ENCODE data around the gene RNF220. TPM values are rescaled to one million over a fixed set of nuclear protein-coding genes. Genes with fewer than 3 reads are reported as not detected.

Gene RNF220
- total RNA-seq, 1 donor from 2014 or later = 52.5 TPM

DNA sequence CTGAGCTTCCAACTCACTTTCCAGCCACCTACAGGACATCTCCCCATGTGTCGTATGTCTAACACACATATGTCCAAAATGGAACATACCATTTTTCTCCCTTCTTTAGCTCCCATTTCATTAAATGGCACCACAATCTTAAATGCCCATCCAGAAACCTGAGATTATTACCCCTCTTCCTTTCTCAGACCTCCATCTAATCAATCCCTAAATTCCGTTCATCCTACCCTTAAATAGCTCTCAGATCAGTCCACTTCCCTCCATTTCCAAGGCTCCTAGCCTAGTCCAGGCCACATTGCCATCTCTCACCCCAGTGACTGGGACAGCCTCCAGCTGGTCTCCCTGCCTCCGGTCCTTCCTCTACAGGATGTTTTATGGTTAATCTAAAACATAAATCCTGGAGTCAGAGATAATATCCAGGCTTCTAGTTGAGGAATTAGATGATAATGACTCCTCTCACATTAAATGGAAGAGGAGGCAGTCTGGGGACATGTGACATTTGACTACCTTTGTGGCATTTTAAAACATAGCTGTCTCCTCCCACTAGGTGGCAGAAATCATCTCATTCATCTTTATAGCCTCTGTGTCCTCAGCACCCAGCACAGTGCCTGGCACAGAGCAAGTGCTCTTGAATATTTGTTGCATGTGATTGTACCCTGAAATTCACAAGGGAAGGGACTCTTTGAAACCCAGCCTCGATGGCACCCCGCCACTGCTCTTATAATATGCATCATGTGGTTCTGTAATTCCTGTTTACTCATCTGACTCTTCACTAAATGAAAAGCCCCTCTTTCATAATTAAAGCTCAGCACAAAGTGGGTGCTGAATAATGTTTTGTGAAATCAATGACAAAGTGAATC is 166.9 kb downstream of the RNF220 start:
- H3K27ac ChIP-seq = no peak overlapping the region

DNA sequence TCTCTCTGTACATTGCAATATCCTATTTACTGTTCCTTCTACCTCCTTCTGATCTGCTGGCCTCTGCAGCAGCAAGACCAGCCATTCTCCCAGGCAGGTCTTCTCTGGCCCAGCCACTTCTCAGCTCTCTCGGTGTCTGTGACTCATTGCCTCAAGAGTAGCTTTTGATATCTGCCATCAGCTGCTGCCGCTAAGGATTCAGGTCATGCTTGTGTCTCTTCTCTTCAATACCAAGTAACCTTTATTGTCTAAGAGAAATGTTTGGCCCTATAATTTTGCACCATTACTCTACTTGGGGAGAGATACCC is 167.5 kb downstream of the RNF220 start:
- no peaks in the 10 kb centered on the region for H3K4me1 ChIP-seq
- no peaks in the 10 kb centered on the region for H3K36me3 ChIP-seq
- no peaks in the 10 kb centered on the region for H3K27me3 ChIP-seq
- no peak overlapping the region for H3K27ac ChIP-seq
- H3K9me3 ChIP-seq = no peaks in the 10 kb centered on the region
- H3K4me3 ChIP-seq = no peak overlapping the region
- TF ChIP-seq, protein P1, sequence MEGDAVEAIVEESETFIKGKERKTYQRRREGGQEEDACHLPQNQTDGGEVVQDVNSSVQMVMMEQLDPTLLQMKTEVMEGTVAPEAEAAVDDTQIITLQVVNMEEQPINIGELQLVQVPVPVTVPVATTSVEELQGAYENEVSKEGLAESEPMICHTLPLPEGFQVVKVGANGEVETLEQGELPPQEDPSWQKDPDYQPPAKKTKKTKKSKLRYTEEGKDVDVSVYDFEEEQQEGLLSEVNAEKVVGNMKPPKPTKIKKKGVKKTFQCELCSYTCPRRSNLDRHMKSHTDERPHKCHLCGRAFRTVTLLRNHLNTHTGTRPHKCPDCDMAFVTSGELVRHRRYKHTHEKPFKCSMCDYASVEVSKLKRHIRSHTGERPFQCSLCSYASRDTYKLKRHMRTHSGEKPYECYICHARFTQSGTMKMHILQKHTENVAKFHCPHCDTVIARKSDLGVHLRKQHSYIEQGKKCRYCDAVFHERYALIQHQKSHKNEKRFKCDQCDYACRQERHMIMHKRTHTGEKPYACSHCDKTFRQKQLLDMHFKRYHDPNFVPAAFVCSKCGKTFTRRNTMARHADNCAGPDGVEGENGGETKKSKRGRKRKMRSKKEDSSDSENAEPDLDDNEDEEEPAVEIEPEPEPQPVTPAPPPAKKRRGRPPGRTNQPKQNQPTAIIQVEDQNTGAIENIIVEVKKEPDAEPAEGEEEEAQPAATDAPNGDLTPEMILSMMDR (IDR thresholded peaks at IDR 0.05) = no peak
- TF ChIP-seq POLR2A (IDR thresholded peaks at IDR 0.05) = no peak
- TF ChIP-seq POLR2AphosphoS5 (IDR thresholded peaks at IDR 0.05; ENCODE audit: insufficient read depth in 1 of 2, low read depth in 1 of 2) = no peak
- no peak for DNase-seq (ENCODE audit: extremely low spot score in 2 of 2)
- intact Hi-C loops (cut with DNase I) = no loop called here

More for the DNA sequence above, 166.9 kb downstream of the RNF220 start:
- Histone ChIP-seq H3K9me3 (no peaks in the 10 kb centered on the region), H3K36me3 (no peaks in the 10 kb centered on the region), H3K4me1 (no peaks in the 10 kb centered on the region), H3K4me3 (no peak overlapping the region), H3K27me3 (no peaks in the 10 kb centered on the region)
- DNase-seq (ENCODE audit: extremely low spot score in 2 of 2) = no peak
- no peak for TF ChIP-seq POLR2AphosphoS5 (IDR thresholded peaks at IDR 0.05; ENCODE audit: insufficient read depth in 1 of 2, low read depth in 1 of 2)
- TF ChIP-seq, protein P1 (IDR thresholded peaks at IDR 0.05) = no peak
- TF ChIP-seq POLR2A (IDR thresholded peaks at IDR 0.05) = no peak
- intact Hi-C loops (cut with DNase I) = no loop called here

DNA sequence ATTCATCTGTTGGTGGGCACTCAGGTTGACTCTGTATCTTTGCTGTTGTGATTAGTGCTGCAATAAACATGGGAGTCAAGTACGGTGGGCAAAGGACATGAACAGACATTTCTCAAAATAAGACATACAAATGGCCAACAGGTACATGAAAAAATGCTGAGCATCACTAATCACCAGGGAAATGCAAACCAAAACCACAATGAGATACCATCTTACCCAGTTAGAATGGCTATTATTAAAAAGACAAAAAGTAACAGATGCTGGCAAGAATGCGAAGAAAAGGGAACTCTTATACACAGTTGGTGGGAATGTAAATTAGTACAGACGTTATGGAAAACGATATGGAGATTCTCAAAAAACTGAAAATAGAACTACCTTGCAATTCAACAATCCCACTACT is 170.3 kb downstream of the RNF220 start:
- H3K4me1 ChIP-seq = no peaks in the 10 kb centered on the region
- H3K36me3 ChIP-seq = no peaks in the 10 kb centered on the region
- H3K27me3 ChIP-seq = no peaks in the 10 kb centered on the region
- H3K9me3 ChIP-seq = no peaks in the 10 kb centered on the region
- no peak for TF ChIP-seq POLR2AphosphoS5 (IDR thresholded peaks at IDR 0.05; ENCODE audit: insufficient read depth in 1 of 2, low read depth in 1 of 2)
- TF ChIP-seq, protein P1 (IDR thresholded peaks at IDR 0.05) = no peak
- TF ChIP-seq POLR2A (IDR thresholded peaks at IDR 0.05) = no peak
- no peak overlapping the region for H3K4me3 ChIP-seq
- intact Hi-C loops (cut with DNase I) = no loop called here
- H3K27ac ChIP-seq = no peak overlapping the region
- no peak for DNase-seq (ENCODE audit: extremely low spot score in 2 of 2)

DNA sequence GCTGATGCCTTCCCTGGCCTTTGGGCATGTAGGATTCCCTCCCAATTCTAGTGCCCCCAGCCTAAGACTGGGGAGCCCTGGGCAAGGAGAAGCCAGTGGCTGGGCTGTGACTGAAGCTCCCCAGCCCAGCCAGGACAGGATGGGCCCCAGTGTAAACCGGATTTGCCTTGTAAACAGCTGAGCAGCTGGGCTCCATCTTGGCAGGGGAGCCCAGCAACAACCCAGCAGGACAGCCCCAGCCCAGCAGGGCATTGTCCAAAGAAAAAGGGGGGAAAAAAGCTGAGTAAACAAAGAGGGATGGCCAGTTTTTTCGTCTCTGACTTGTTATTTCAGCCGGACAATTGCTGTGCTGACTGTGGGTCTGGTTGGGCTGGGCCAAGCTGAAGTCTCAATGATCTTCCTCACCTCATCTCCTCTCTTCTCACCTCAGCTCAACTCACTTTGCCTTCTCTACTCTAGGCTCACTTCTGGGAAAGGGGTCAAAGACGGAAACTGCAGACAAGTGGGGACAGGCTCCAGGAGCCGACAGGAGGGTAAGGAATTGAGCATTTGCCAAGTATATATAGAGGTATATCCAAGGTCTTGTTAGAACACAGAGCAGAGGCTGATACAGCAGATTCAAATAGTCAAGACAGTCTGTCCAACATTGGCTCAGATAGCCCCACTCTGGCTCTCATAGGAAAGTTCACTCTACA is 171.5 kb downstream of the RNF220 start:
- Histone ChIP-seq H3K27me3 (no peaks in the 10 kb centered on the region), H3K27ac (no peak overlapping the region), H3K9me3 (no peaks in the 10 kb centered on the region), H3K4me1 (no peaks in the 10 kb centered on the region), H3K4me3 (no peak overlapping the region), H3K36me3 (no peaks in the 10 kb centered on the region)
- no peak for DNase-seq (ENCODE audit: extremely low spot score in 2 of 2)
- TF ChIP-seq POLR2AphosphoS5 (IDR thresholded peaks at IDR 0.05; ENCODE audit: insufficient read depth in 1 of 2, low read depth in 1 of 2) (no peak), POLR2A (IDR thresholded peaks at IDR 0.05) (no peak)
- TF ChIP-seq, protein P1 (IDR thresholded peaks at IDR 0.05) = no peak
- intact Hi-C loops (cut with DNase I) = no loop called here

DNA sequence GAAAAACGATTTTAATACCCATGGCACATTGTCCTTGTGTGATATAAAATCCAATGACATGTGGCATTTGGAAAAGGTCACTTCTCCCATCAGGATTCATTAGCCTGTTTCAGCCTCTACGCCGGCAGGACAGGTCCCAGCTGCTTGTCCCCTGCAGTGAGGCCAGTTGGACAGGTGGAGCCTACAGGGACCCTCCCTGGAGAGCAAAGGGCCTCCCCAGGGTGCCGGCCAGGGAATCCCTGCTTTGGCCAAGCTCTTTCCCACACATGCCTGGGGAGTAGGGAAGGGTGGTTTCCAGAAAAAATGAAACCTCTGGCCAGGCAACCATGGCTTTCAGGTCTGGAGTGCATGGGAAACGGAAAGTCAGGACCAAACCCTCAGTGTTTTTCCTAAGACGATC is 176.2 kb downstream of the RNF220 start:
- Histone ChIP-seq H3K36me3 (no peaks in the 10 kb centered on the region), H3K27ac (no peak overlapping the region), H3K4me3 (no peak overlapping the region), H3K27me3 (no peaks in the 10 kb centered on the region), H3K9me3 (no peaks in the 10 kb centered on the region), H3K4me1 (no peaks in the 10 kb centered on the region)
- TF ChIP-seq, protein P1 (IDR thresholded peaks at IDR 0.05) = no peak
- TF ChIP-seq POLR2AphosphoS5 (IDR thresholded peaks at IDR 0.05; ENCODE audit: insufficient read depth in 1 of 2, low read depth in 1 of 2) (no peak), POLR2A (IDR thresholded peaks at IDR 0.05) (no peak)
- intact Hi-C loops (cut with DNase I) = no loop called here
- no peak for DNase-seq (ENCODE audit: extremely low spot score in 2 of 2)
